GM12878 (cell line): Measurements from ENCODE around the gene KIF21B. TPM values are rescaled to one million over a fixed set of nuclear protein-coding genes. Genes with fewer than 3 reads are reported as not detected.

Experiments used
- ATAC-seq: fragments of 200-7000 bp; cut with Tn5 transposase; 3 replicates; pipeline ENCODE4 v1.9.1; 2020; ENCODE audit warnings: mild to moderate bottlenecking, moderate library complexity
- BruUV-seq: library from RNA; stranded (reverse); fragments of 400-500 nt; replicated peaks from 2 replicates; lab custom pipeline; 2021; lab: Mats Ljungman, UMichigan
- CTCF ChIA-PET: fragments of 300-600 bp; sonication (Branson Sonifier 250); formaldehyde crosslinking; extraction: SDS; loops from one replicate; lab custom pipeline; 2021; ENCODE audit warnings: inconsistent platforms; lab: Yijun Ruan, JAX
- POLR2A ChIA-PET: fragments of 350-600 bp; formaldehyde crosslinking; extraction: SDS; loops from one replicate; lab custom pipeline; 2021; ENCODE audit warnings: inconsistent platforms; lab: Charles Lee
- RAD21 ChIA-PET: fragments of 300-600 bp; sonication (Branson Sonifier 250); formaldehyde crosslinking; loops from one replicate; lab custom pipeline; 2023; ENCODE audit warnings: antibody characterized with exemption; ENCODE audit not compliant: unreplicated experiment; lab: Charles Lee
- SMC1A ChIA-PET: fragments of 300-600 bp; sonication (Branson Sonifier 250); formaldehyde crosslinking; loops from one replicate; lab custom pipeline; 2023; ENCODE audit not compliant: unreplicated experiment, uncharacterized antibody; lab: Charles Lee
- DNase-seq: peaks from one replicate; pipeline ENCODE4 v3.0.0-alpha.2; 2011; ENCODE audit warnings: low read depth, low spot score
- FAIRE-seq: peaks from 3 replicates; lab custom pipeline; 2011; peaks lifted over from hg19 to GRCh38; lab: Jason Lieb, UNC
- H2AFZ ChIP-seq: 2 replicates; pipeline ENCODE4 v1.6.0; 2011; ENCODE audit warnings: low read depth, low read length, control low read depth; ENCODE audit not compliant: control insufficient read depth
- H3K27ac ChIP-seq: 2 replicates; pipeline ENCODE4 v1.5.1; 2011; ENCODE audit warnings: control low read depth; ENCODE audit not compliant: control insufficient read depth, insufficient read depth
- H3K27me3 ChIP-seq, 2 experiments: replicated peaks in 1 of 2; 2 replicates each; pipeline versions ENCODE4 v1.6.0 to v1.6.1; 2011; ENCODE audit warnings: low read length in 1 of 2; ENCODE audit not compliant: control insufficient read depth in 2 of 2, insufficient read depth in 2 of 2
- H3K36me3 ChIP-seq, 2 experiments: 2 replicates each; pipeline ENCODE4 v1.5.1; 2011; ENCODE audit warnings: low read length in 1 of 2; ENCODE audit not compliant: control insufficient read depth in 2 of 2, insufficient read depth in 2 of 2
- H3K4me1 ChIP-seq: 2 replicates; pipeline ENCODE4 v1.6.1; 2011; ENCODE audit warnings: mild to moderate bottlenecking, low read length, moderate library complexity, mixed read lengths; ENCODE audit not compliant: control insufficient read depth, insufficient read depth
- H3K4me2 ChIP-seq: 2 replicates; pipeline ENCODE4 v1.6.0; 2011; ENCODE audit warnings: control low read depth; ENCODE audit not compliant: control insufficient read depth, insufficient read depth
- H3K4me3 ChIP-seq: fragments of 200-600 bp; sonication (generic); 2 replicates; pipeline ENCODE4 v1.5.1; 2016
- H3K79me2 ChIP-seq: 2 replicates; pipeline ENCODE4 v1.6.0; 2011; ENCODE audit warnings: low read length; ENCODE audit not compliant: control insufficient read depth, insufficient read depth
- H3K9ac ChIP-seq: 2 replicates; pipeline ENCODE4 v1.8.0; 2011; ENCODE audit warnings: low read length, control low read depth, mixed read lengths; ENCODE audit not compliant: control insufficient read depth, insufficient read depth
- H3K9me3 ChIP-seq: replicated peaks from 3 replicates; pipeline ENCODE4 v1.5.1; 2011; ENCODE audit warnings: mild to moderate bottlenecking, low read length; ENCODE audit not compliant: control insufficient read depth, insufficient read depth
- H4K20me1 ChIP-seq: 2 replicates; pipeline ENCODE4 v1.6.0; 2011; ENCODE audit not compliant: control insufficient read depth, insufficient read depth
- CUX1 ChIP-seq: IDR thresholded peaks from 2 replicates; pipeline ENCODE4 v1.6.1; 2012; ENCODE audit warnings: improper control_type of control experiment, low read depth, low read length; ENCODE audit not compliant: insufficient replicate concordance
- JUNB ChIP-seq: IDR thresholded peaks from 2 replicates; pipeline ENCODE4 v1.6.1; 2016; ENCODE audit warnings: antibody characterized with exemption, mild to moderate bottlenecking
- MLLT1 ChIP-seq: fragments of 450-650 bp; IDR thresholded peaks from 2 replicates; pipeline ENCODE4 v1.6.1; 2016; ENCODE audit warnings: mild to moderate bottlenecking
- POU2F2 ChIP-seq: IDR thresholded peaks from 3 replicates; pipeline ENCODE4 v1.6.1; 2011; ENCODE audit warnings: low read depth, mild to moderate bottlenecking, low read length, borderline replicate concordance
- ZNF384 ChIP-seq: IDR thresholded peaks from 2 replicates; pipeline ENCODE4 v1.6.1; 2012; ENCODE audit warnings: low read depth, mild to moderate bottlenecking, low read length, improper control_type of control experiment, borderline replicate concordance
- ZNF622 ChIP-seq: fragments of 450-650 bp; IDR thresholded peaks from 2 replicates; pipeline ENCODE4 v1.6.1; 2017; ENCODE audit warnings: mild to moderate bottlenecking, inconsistent platforms
- WGBS: methylation state at CpG from one replicate; pipeline ENCODE4 v1.1.6; 2016; ENCODE audit warnings: low lambda C conversion rate; ENCODE audit not compliant: insufficient replicate concordance, insufficient coverage; ENCODE audit errors: missing lambda C conversion rate; 5-methylcytosine and 5-hydroxymethylcytosine counted together
- in situ Hi-C: fragments of 300-500 bp; cut with MboI; formaldehyde crosslinking; loops from 9 replicates; pipeline ENCODE4 v1.14.3; 2018; ENCODE audit warnings: mixed read lengths
- intact Hi-C: fragments of 100-400 bp; cut with micrococcal nuclease; formaldehyde crosslinking; loops from one replicate; pipeline ENCODE4 v1.14.2; 2022; ENCODE audit not compliant: unreplicated experiment
- polyA plus RNA-seq, 11 experiments: library from polyadenylated mRNA; depleted of rRNA in 4 of 11; unstranded in 6 of 11; stranded (reverse) in 5 of 11; fragments of >200 nt; fragmentation: Nextera tagmentation in 4 of 11; fragmentation: Illumina TruSeq in 1 of 11; extraction: Ambion mirVana in 4 of 11; extraction: Trizol in 1 of 11; gene quantifications; 1 replicate in 1 of 11; 2 replicates in 10 of 11; pipeline versions ENCODE4 v1.2.1 to v1.2.3, GENCODE V29; 2011 to 2016; ENCODE audit warnings: inconsistent platforms in 2 of 11, missing spikeins in 2 of 11, low read depth in 1 of 11
- total RNA-seq, 4 experiments: library from RNA; depleted of rRNA in 3 of 4; stranded (reverse); fragments of >200 nt in 3 of 4; fragmentation: Illumina TruSeq in 1 of 4; extraction: Trizol in 1 of 4; gene quantifications; 2 replicates each; pipeline versions ENCODE4 v1.2.1 to v1.2.3, GENCODE V29; 2013 to 2021
- TF ChIP-seq, protein P1 (sequence below): fragments of 450-650 bp; IDR thresholded peaks from 2 replicates; pipeline ENCODE4 v1.6.1; 2018; ENCODE audit warnings: borderline replicate concordance, mild to moderate bottlenecking; ENCODE audit not compliant: partially characterized antibody
- TF ChIP-seq, protein P2 (sequence below): IDR thresholded peaks from 2 replicates; pipeline ENCODE4 v1.6.1; 2012; ENCODE audit warnings: low read length, inconsistent platforms
- TF ChIP-seq, protein P3 (sequence below): IDR thresholded peaks from 2 replicates; pipeline ENCODE4 v1.6.1; 2011; ENCODE audit warnings: mild to moderate bottlenecking, low read depth, low read length, moderate library complexity; ENCODE audit not compliant: insufficient replicate concordance

KIF21B gene
- total and polyA plus RNA-seq, 10 of the 15 experiments (the other 5 are each of a cell fraction or from before 2014, with no cell fraction given) = 2.3 to 47.7 (median 12.6) TPM

GRCh38 chr1:201068976-201069375, 45.5 kb upstream of the KIF21B start (continued):
- TF ChIP-seq, protein P1, sequence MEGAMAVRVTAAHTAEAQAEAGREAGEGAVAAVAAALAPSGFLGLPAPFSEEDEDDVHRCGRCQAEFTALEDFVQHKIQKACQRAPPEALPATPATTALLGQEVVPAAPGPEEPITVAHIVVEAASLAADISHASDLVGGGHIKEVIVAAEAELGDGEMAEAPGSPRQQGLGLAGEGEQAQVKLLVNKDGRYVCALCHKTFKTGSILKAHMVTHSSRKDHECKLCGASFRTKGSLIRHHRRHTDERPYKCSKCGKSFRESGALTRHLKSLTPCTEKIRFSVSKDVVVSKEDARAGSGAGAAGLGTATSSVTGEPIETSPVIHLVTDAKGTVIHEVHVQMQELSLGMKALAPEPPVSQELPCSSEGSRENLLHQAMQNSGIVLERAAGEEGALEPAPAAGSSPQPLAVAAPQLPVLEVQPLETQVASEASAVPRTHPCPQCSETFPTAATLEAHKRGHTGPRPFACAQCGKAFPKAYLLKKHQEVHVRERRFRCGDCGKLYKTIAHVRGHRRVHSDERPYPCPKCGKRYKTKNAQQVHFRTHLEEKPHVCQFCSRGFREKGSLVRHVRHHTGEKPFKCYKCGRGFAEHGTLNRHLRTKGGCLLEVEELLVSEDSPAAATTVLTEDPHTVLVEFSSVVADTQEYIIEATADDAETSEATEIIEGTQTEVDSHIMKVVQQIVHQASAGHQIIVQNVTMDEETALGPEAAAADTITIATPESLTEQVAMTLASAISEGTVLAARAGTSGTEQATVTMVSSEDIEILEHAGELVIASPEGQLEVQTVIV = no peak
- TF ChIP-seq MLLT1 = no peak
- TF ChIP-seq, all 136 proteins: peak for 0

DNA sequence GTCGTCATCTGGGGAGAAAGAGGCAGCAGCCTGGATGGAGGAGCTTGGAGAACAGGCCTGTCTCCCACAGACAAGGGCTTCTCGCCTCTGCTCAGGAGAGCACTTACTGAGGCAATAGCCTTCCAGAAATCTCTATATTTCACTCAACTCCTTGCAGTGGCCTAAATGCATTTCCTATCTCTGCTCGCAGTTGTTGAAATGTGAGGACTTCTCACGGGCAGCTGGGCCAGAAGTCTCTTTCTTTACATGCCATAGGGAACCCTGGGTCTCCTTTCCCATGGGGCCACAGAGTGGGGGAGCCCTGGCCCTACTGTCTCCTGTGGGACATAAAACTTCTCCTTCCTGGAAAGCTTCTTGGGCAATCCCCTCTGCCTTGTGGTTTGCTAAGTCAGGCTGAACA, 43.5 kb upstream of the KIF21B start:
- Histone ChIP-seq H4K20me1 (no peaks in the 10 kb centered on the region), H3K4me2 (no peak overlapping the region), H3K4me1 (no peaks in the 10 kb centered on the region), H3K9me3 (no peaks in the 10 kb centered on the region), H3K27me3 (peaks cover 2 to 11% of the 10 kb centered on the region in 2 experiments), H2AFZ (no peak overlapping the region), H3K9ac (no peak overlapping the region), H3K4me3 (no peak overlapping the region), H3K79me2 (no peaks in the 10 kb centered on the region), H3K36me3 (no peaks in the 10 kb centered on the region), H3K27ac (no peak overlapping the region)
- in situ Hi-C loops = no loop called here
- CTCF ChIA-PET = interaction anchor here (0.9 kb wide), 1 partner anchor 87 kb away, joined by 3 read pairs; no protein-coding TSS in a partner anchor
- no peak for FAIRE-seq
- POLR2A ChIA-PET = no interaction called here
- intact Hi-C loops = no loop called here
- RAD21 ChIA-PET = no interaction called here
- SMC1A ChIA-PET = no interaction called here
- no peak for DNase-seq
- TF ChIP-seq ZNF384 = no peak
- TF ChIP-seq, protein P2, sequence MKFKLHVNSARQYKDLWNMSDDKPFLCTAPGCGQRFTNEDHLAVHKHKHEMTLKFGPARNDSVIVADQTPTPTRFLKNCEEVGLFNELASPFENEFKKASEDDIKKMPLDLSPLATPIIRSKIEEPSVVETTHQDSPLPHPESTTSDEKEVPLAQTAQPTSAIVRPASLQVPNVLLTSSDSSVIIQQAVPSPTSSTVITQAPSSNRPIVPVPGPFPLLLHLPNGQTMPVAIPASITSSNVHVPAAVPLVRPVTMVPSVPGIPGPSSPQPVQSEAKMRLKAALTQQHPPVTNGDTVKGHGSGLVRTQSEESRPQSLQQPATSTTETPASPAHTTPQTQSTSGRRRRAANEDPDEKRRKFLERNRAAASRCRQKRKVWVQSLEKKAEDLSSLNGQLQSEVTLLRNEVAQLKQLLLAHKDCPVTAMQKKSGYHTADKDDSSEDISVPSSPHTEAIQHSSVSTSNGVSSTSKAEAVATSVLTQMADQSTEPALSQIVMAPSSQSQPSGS = no peak
- TF ChIP-seq, protein P3, sequence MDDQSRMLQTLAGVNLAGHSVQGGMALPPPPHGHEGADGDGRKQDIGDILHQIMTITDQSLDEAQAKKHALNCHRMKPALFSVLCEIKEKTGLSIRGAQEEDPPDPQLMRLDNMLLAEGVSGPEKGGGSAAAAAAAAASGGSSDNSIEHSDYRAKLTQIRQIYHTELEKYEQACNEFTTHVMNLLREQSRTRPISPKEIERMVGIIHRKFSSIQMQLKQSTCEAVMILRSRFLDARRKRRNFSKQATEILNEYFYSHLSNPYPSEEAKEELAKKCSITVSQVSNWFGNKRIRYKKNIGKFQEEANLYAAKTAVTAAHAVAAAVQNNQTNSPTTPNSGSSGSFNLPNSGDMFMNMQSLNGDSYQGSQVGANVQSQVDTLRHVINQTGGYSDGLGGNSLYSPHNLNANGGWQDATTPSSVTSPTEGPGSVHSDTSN = no peak
- no peak for TF ChIP-seq POU2F2
- TF ChIP-seq JUNB = no peak
- no peak for TF ChIP-seq ZNF622
- no peak for TF ChIP-seq CUX1
- no peak for ATAC-seq
- BruUV-seq = no TSS peak
- WGBS = 34% methylated on average over 4 of the region's 4 CpGs
